Right atrium auricular region (tissue), 2 donors: ENCODE data around the gene RAB11FIP4. TPM values are rescaled to one million over a fixed set of nuclear protein-coding genes. Genes with fewer than 3 reads are reported as not detected.
A peak's percentile ranks its signal among the peaks of the same experiment; 100 is the strongest.

ENCODE experiments used
- DNase-seq: peaks from one replicate; pipeline ENCODE4 v3.0.0-alpha.2; 2019; ENCODE audit warnings: low spot score
- H3K27ac ChIP-seq, 2 donors: fragments of 200-600 bp; sonication (generic); 1 replicate in 1 of 2; 2 replicates in 1 of 2; pipeline ENCODE4 v1.5.1; 2016 to 2019
- H3K27me3 ChIP-seq, 2 donors: fragments of 200-600 bp; sonication (generic); one replicate each; pipeline versions ENCODE4 v1.5.1 to v1.6.0; 2017 to 2019
- H3K36me3 ChIP-seq: fragments of 200-600 bp; sonication (generic); one replicate; pipeline ENCODE4 v1.5.1; 2016
- H3K4me1 ChIP-seq, 2 donors: fragments of 200-600 bp; sonication (generic); one replicate each; pipeline versions ENCODE4 v1.5.1 to v1.6.0; 2017 to 2019
- H3K4me3 ChIP-seq, 2 donors: fragments of 200-600 bp; sonication (generic); 1 replicate in 1 of 2; 2 replicates in 1 of 2; pipeline ENCODE4 v1.5.1; 2017 to 2019; ENCODE audit warnings: mild to moderate bottlenecking in 1 of 2, moderate library complexity in 1 of 2
- H3K9me3 ChIP-seq, 2 donors: fragments of 200-600 bp; sonication (generic); one replicate each; pipeline ENCODE4 v1.5.1; 2019
- CTCF ChIP-seq, 2 donors: fragments of 200-600 bp; sonication (generic); IDR thresholded peaks; one replicate each; pipeline ENCODE4 v1.5.1; 2019; ENCODE audit warnings: antibody characterized with exemption in 2 of 2
- total RNA-seq, 2 donors: library from RNA; depleted of rRNA; stranded (reverse); fragments of >200 nt; gene quantifications; one replicate each; pipeline ENCODE4 v1.1.0, GENCODE V29; 2016

RAB11FIP4 gene
- total RNA-seq, 2 donors from 2014 or later = 4.4 to 7.2 TPM

- Histone ChIP-seq H3K4me1 (peaks cover 0 to 32% of the 10 kb centered on the region in 2 donors), H3K4me3 (no peak overlapping the region), H3K9me3 (no peaks in the 10 kb centered on the region), H3K27ac (peak overlapping the region; percentile 82 to 87), H3K27me3 (no peaks in the 10 kb centered on the region), H3K36me3 (no peaks in the 10 kb centered on the region)
- no peak for TF ChIP-seq CTCF (IDR thresholded peaks at IDR 0.05)
- DNase-seq = peak; percentile 79
Measured at GRCh38 chr17:31582151-31582907, 190.9 kb downstream of the RAB11FIP4 start.

- H3K27ac ChIP-seq = no peak overlapping the region
- no peak for TF ChIP-seq CTCF (IDR thresholded peaks at IDR 0.05)
- peaks cover 0 to 32% of the 10 kb centered on the region in 2 donors for H3K4me1 ChIP-seq
- H3K4me3 ChIP-seq = no peak overlapping the region
- no peaks in the 10 kb centered on the region for H3K9me3 ChIP-seq
- H3K27me3 ChIP-seq = no peaks in the 10 kb centered on the region
- no peaks in the 10 kb centered on the region for H3K36me3 ChIP-seq
- no peak for DNase-seq
Measured at GRCh38 chr17:31583772-31584356, 192.4 kb downstream of the RAB11FIP4 start.

GRCh38 chr17:31584438-31585279, 193.2 kb downstream of the RAB11FIP4 start:
- H3K4me3 ChIP-seq = no peak overlapping the region
- H3K27ac ChIP-seq = no peak overlapping the region
- H3K27me3 ChIP-seq = no peaks in the 10 kb centered on the region
- TF ChIP-seq CTCF (IDR thresholded peaks at IDR 0.05) = no peak
- no peaks in the 10 kb centered on the region for H3K36me3 ChIP-seq
- peaks cover 0 to 32% of the 10 kb centered on the region in 2 donors for H3K4me1 ChIP-seq
- H3K9me3 ChIP-seq = no peaks in the 10 kb centered on the region
- no peak for DNase-seq

- Histone ChIP-seq H3K4me3 (no peak overlapping the region), H3K36me3 (no peaks in the 10 kb centered on the region), H3K9me3 (no peaks in the 10 kb centered on the region), H3K4me1 (peaks cover 0 to 26% of the 10 kb centered on the region in 2 donors), H3K27me3 (no peaks in the 10 kb centered on the region), H3K27ac (no peak overlapping the region)
- no peak for DNase-seq
- no peak for TF ChIP-seq CTCF (IDR thresholded peaks at IDR 0.05)
Measured at GRCh38 chr17:31585280-31585630, 193.8 kb downstream of the RAB11FIP4 start.

GRCh38 chr17:31586946-31587345, 195.5 kb downstream of the RAB11FIP4 start:
- no peaks in the 10 kb centered on the region for H3K9me3 ChIP-seq
- no peak for DNase-seq
- no peaks in the 10 kb centered on the region for H3K36me3 ChIP-seq
- no peaks in the 10 kb centered on the region for H3K27me3 ChIP-seq
- peaks cover 0 to 9% of the 10 kb centered on the region in 2 donors for H3K4me1 ChIP-seq
- no peak overlapping the region for H3K4me3 ChIP-seq
- TF ChIP-seq CTCF (IDR thresholded peaks at IDR 0.05) = no peak
- H3K27ac ChIP-seq = no peak overlapping the region
